BE2C (cell line): ENCODE results near the gene DUS4L. TPM values are rescaled to one million over a fixed set of nuclear protein-coding genes. Genes with fewer than 3 reads are reported as not detected.

ENCODE experiments used
- DNase-seq: peaks from one replicate; pipeline ENCODE4 v3.0.0-alpha.2; 2020
- H3K27me3 ChIP-seq: fragments of 250-450 bp; sonication (Bioruptor Pico); 2 replicates; pipeline ENCODE4 v1.5.1; 2020; ENCODE audit warnings: mild to moderate bottlenecking
- H3K36me3 ChIP-seq: fragments of 250-450 bp; sonication (Bioruptor Pico); 2 replicates; pipeline ENCODE4 v1.5.1; 2020; ENCODE audit warnings: mild to moderate bottlenecking
- H3K4me1 ChIP-seq: fragments of 250-450 bp; sonication (Bioruptor Pico); 2 replicates; pipeline ENCODE4 v1.5.1; 2020
- H3K4me3 ChIP-seq: 2 replicates; pipeline ENCODE4 v1.5.1; 2011; ENCODE audit warnings: low read depth, low read length
- H3K9me3 ChIP-seq: fragments of 250-450 bp; sonication (Bioruptor Pico); 2 replicates; pipeline ENCODE4 v1.5.1; 2020
- polyA plus RNA-seq: library from polyadenylated mRNA; unstranded; fragments of >200 nt; gene quantifications from one replicate; pipeline ENCODE4 v1.2.1, GENCODE V29; 2012; ENCODE audit warnings: low read depth, missing spikeins; ENCODE audit not compliant: insufficient read length, insufficient read depth
- TF ChIP-seq, protein P1 (sequence below): IDR thresholded peaks from 2 replicates; pipeline ENCODE4 v1.5.1; 2012; ENCODE audit warnings: mild to moderate bottlenecking, low read depth, low read length

The DUS4L gene, protein sequence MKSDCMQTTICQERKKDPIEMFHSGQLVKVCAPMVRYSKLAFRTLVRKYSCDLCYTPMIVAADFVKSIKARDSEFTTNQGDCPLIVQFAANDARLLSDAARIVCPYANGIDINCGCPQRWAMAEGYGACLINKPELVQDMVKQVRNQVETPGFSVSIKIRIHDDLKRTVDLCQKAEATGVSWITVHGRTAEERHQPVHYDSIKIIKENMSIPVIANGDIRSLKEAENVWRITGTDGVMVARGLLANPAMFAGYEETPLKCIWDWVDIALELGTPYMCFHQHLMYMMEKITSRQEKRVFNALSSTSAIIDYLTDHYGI
- 3.7 TPM for polyA plus RNA-seq

DNA sequence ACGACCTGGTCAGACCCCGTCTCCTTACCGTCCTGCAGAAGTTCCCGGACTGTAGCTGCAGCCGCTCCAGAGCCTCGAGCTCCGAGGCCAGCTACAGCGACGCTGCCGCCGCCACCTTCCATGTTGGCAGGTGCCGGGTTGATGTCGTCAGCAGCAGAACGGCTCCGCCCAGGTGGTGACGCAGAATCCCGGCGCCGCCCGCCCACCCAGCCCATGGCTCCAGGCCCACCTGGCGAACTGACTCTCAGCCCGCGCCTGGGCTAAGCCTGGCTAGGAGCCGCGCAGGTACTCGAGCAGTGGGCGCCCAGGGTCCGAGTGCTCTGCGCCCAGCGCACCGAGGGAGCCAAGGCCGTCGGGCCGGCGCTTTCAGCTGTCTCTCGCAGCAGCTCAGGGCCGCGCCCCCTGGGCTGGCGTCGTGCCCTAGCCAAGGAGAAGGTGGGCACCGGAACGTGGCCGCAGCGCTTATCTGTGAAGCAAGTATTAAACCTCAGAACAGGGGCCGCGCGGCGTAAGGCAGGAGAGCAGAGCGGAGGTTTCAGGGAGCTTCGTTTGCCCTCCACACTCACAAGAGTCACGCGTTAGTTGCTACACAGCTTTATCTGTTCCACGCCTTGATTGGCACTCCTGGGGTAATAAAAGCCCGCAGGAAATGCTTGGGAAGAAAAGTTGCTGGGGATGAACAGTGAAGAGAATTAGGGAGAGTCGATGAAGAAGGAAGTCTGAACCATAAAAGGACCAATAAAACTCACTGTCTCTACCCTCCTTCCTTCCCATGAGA lies at the start of gene DUS4L, which contains the start of gene COG5:
TSS of gene DUS4L (plus strand) at position 197 of the 778 bp plus-strand sequence. CDS start 3,100 bp downstream, outside the sequence.
TSS of gene COG5 (minus strand) at position 146 of the 778 bp plus-strand sequence. CDS start at position 122, 24 bp downstream.
- H3K36me3 ChIP-seq, result no peaks in the 10 kb centered on the region
- H3K27me3 ChIP-seq, result no peaks in the 10 kb centered on the region
- TF ChIP-seq, protein P1, sequence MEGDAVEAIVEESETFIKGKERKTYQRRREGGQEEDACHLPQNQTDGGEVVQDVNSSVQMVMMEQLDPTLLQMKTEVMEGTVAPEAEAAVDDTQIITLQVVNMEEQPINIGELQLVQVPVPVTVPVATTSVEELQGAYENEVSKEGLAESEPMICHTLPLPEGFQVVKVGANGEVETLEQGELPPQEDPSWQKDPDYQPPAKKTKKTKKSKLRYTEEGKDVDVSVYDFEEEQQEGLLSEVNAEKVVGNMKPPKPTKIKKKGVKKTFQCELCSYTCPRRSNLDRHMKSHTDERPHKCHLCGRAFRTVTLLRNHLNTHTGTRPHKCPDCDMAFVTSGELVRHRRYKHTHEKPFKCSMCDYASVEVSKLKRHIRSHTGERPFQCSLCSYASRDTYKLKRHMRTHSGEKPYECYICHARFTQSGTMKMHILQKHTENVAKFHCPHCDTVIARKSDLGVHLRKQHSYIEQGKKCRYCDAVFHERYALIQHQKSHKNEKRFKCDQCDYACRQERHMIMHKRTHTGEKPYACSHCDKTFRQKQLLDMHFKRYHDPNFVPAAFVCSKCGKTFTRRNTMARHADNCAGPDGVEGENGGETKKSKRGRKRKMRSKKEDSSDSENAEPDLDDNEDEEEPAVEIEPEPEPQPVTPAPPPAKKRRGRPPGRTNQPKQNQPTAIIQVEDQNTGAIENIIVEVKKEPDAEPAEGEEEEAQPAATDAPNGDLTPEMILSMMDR, result no peak
- H3K4me3 ChIP-seq, result peak within 1 kb of the TSS; percentile 86
- peaks cover 3% of the 10 kb centered on the region; the same call in 1 of the 2 replicates for H3K4me1 ChIP-seq
- H3K9me3 ChIP-seq, result no peaks in the 10 kb centered on the region
- peak; percentile 83 for DNase-seq

GRCh38 chr7:107526672-107527071 lies 37.1 kb upstream of the DUS4L start:
- no peak overlapping the region for H3K4me3 ChIP-seq

GRCh38 chr7:107527196-107527595 lies 36.6 kb upstream of the DUS4L start:
- Histone ChIP-seq H3K4me1 (no peaks in the 10 kb centered on the region), H3K4me3 (no peak overlapping the region), H3K36me3 (no peaks in the 10 kb centered on the region), H3K9me3 (no peaks in the 10 kb centered on the region), H3K27me3 (no peaks in the 10 kb centered on the region)
- DNase-seq, result no peak
- TF ChIP-seq, protein P1, result no peak

More at GRCh38 chr7:107526672-107527071, 37.1 kb upstream of the DUS4L start:
- no peaks in the 10 kb centered on the region for H3K9me3 ChIP-seq
- no peaks in the 10 kb centered on the region for H3K36me3 ChIP-seq
- no peaks in the 10 kb centered on the region for H3K27me3 ChIP-seq
- TF ChIP-seq, protein P1, result no peak
- no peak for DNase-seq
- no peaks in the 10 kb centered on the region for H3K4me1 ChIP-seq

DNA sequence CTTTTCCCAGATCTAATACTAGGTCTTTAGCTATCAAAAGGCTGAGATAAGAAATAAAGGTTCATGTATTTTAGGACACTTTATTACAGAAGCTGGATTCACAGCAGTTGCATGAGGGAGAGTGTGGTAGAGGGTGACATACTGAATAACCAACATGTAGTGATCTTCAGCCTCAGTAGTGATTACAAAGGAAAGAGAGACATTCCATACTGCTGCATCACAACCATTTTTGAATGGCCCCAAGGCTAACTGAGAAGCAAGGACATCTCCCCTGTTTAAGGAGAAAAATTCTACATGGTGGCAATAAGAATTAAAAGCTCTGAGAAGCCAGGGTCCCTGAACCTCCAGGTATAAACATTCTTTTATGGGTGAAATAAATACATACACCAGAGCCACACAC lies 35.3 kb upstream of the DUS4L start:
- DNase-seq, result no peak
- Histone ChIP-seq H3K9me3 (no peaks in the 10 kb centered on the region), H3K4me1 (no peaks in the 10 kb centered on the region), H3K36me3 (no peaks in the 10 kb centered on the region), H3K27me3 (no peaks in the 10 kb centered on the region), H3K4me3 (no peak overlapping the region)
- TF ChIP-seq, protein P1, result no peak

GRCh38 chr7:107530751-107531150 lies 33.0 kb upstream of the DUS4L start:
- TF ChIP-seq, protein P1, result no peak
- Histone ChIP-seq H3K4me3 (no peak overlapping the region), H3K36me3 (no peaks in the 10 kb centered on the region), H3K27me3 (no peaks in the 10 kb centered on the region), H3K9me3 (no peaks in the 10 kb centered on the region), H3K4me1 (no peaks in the 10 kb centered on the region)
- no peak for DNase-seq
